HEK293T (cell line): ENCODE results near the gene TTC33.

Experiments
- ARNT ChIP-seq: fragments of 450-650 bp; IDR thresholded peaks from 2 replicates; pipeline ENCODE4 v1.6.1; 2017; ENCODE audit warnings: mild to moderate bottlenecking
- BHLHE40 ChIP-seq: fragments of 450-650 bp; IDR thresholded peaks from 2 replicates; pipeline ENCODE4 v1.6.1; 2016; ENCODE audit warnings: mild to moderate bottlenecking, moderate library complexity, borderline replicate concordance
- ELF4 ChIP-seq: fragments of 450-650 bp; IDR thresholded peaks from 2 replicates; pipeline ENCODE4 v1.6.1; 2017; ENCODE audit warnings: antibody characterized with exemption
- FOXK2 ChIP-seq: fragments of 450-650 bp; IDR thresholded peaks from 2 replicates; pipeline ENCODE4 v1.6.1; 2016; ENCODE audit warnings: mild to moderate bottlenecking
- FOXM1 ChIP-seq: fragments of 450-650 bp; IDR thresholded peaks from 2 replicates; pipeline ENCODE4 v1.6.1; 2017; ENCODE audit warnings: mild to moderate bottlenecking, borderline replicate concordance
- HDGF ChIP-seq: fragments of 450-650 bp; IDR thresholded peaks from 2 replicates; pipeline ENCODE4 v1.6.1; 2017; ENCODE audit warnings: antibody characterized with exemption, borderline replicate concordance
- L3MBTL2 ChIP-seq: fragments of 450-650 bp; conservative IDR thresholded peaks from 2 replicates; pipeline ENCODE4 v1.6.1; 2016; ENCODE audit warnings: mild to moderate bottlenecking
- NFRKB ChIP-seq: fragments of 450-650 bp; IDR thresholded peaks from 2 replicates; pipeline ENCODE4 v1.6.1; 2016; ENCODE audit warnings: mild to moderate bottlenecking, moderate library complexity
- SP1 ChIP-seq: fragments of 450-650 bp; IDR thresholded peaks from 2 replicates; pipeline ENCODE4 v1.6.1; 2017
- SUZ12 ChIP-seq: fragments of 450-650 bp; IDR thresholded peaks from 2 replicates; pipeline ENCODE4 v1.6.1; 2016; ENCODE audit warnings: mild to moderate bottlenecking
- TARDBP ChIP-seq: fragments of 450-650 bp; IDR thresholded peaks from 2 replicates; pipeline ENCODE4 v1.6.1; 2016

- TF ChIP-seq BHLHE40 (no peak), SP1 (no peak), SUZ12 (no peak), ARNT (no peak), NFRKB (no peak), FOXK2 (no peak), TARDBP (no peak), FOXM1 (no peak), HDGF (no peak), ELF4 (no peak), L3MBTL2 (no peak)
Measured at GRCh38 chr5:40575921-40576320, 179.8 kb downstream of the TTC33 start.
